Chondrocyte (in vitro differentiated cells): Measurements from ENCODE around the gene ATAD5. TPM values are rescaled to one million over a fixed set of nuclear protein-coding genes. Genes with fewer than 3 reads are reported as not detected.
"Not testable (repeated sequence)": the region's sequence is repeated elsewhere in the genome, so short reads cannot be mapped to it uniquely, and the experiment has no call there.

Experiments
- DNase-seq: peaks from one replicate; pipeline ENCODE4 v3.0.0; 2021; ENCODE audit warnings: mixed read lengths, low spot score
- H3K27ac Mint-ChIP-seq: one replicate; pipeline ENCODE4 v1.8.0; 2021; ENCODE audit warnings: mild to moderate bottlenecking, moderate library complexity, mixed read lengths; ENCODE audit not compliant: unreplicated experiment
- H3K27me3 Mint-ChIP-seq: 2 replicates; pipeline ENCODE4 v1.8.0; 2021; ENCODE audit warnings: low read depth, mixed read lengths
- H3K36me3 Mint-ChIP-seq: 2 replicates; pipeline ENCODE4 v1.8.0; 2021; ENCODE audit warnings: low read depth, mixed read lengths
- H3K4me1 Mint-ChIP-seq: 2 replicates; pipeline ENCODE4 v1.8.0; 2021; ENCODE audit warnings: low read depth, mild to moderate bottlenecking, mixed read lengths
- H3K4me3 Mint-ChIP-seq: one replicate; pipeline ENCODE4 v1.8.0; 2021; ENCODE audit warnings: mild to moderate bottlenecking, moderate library complexity, mixed read lengths; ENCODE audit not compliant: unreplicated experiment
- H3K9me3 Mint-ChIP-seq: 2 replicates; pipeline ENCODE4 v1.8.0; 2021; ENCODE audit warnings: low read depth, mixed read lengths
- CTCF ChIP-seq: fragments of 200-600 bp; sonication (generic); IDR thresholded peaks from 2 replicates; pipeline ENCODE4 v1.5.0; 2021; ENCODE audit warnings: antibody characterized with exemption, mild to moderate bottlenecking, moderate library complexity
- total RNA-seq: library from RNA; stranded (reverse); gene quantifications from 3 replicates; pipeline ENCODE4 v1.2.1, GENCODE V29; 2021

ATAD5 gene
- total RNA-seq, 1 donor from 2014 or later: 1.4 TPM

- Mint-ChIP-seq H3K27me3 (peaks cover 7% of the 10 kb centered on the region), H3K27ac (no peak overlapping the region), H3K4me1 (no peaks in the 10 kb centered on the region), H3K9me3 (no peaks in the 10 kb centered on the region), H3K36me3 (no peaks in the 10 kb centered on the region), H3K4me3 (no peak overlapping the region)
- no peak for DNase-seq
- TF ChIP-seq CTCF: no peak
These were observed 96.8 kb downstream of the ATAD5 start for GRCh38 chr17:30928584-30928983.

- Mint-ChIP-seq H3K9me3 (no peaks in the 10 kb centered on the region), H3K4me1 (no peaks in the 10 kb centered on the region), H3K27me3 (peaks cover 6% of the 10 kb centered on the region), H3K27ac (no peak overlapping the region), H3K4me3 (no peak overlapping the region), H3K36me3 (no peaks in the 10 kb centered on the region)
- no peak for TF ChIP-seq CTCF
- DNase-seq: peak; percentile 37
These were observed 97.4 kb downstream of the ATAD5 start for GRCh38 chr17:30929081-30929633.

- H3K4me3 Mint-ChIP-seq, H3K9me3 Mint-ChIP-seq, H3K27ac Mint-ChIP-seq, H3K36me3 Mint-ChIP-seq, H3K27me3 Mint-ChIP-seq, H3K4me1 Mint-ChIP-seq: not testable (repeated sequence)
- peak; percentile 19 for DNase-seq
These were observed 98.1 kb downstream of the ATAD5 start for GRCh38 chr17:30929861-30930260.

- Mint-ChIP-seq H3K36me3 (no peaks in the 10 kb centered on the region), H3K4me3 (no peak overlapping the region), H3K9me3 (no peaks in the 10 kb centered on the region), H3K27ac (no peak overlapping the region), H3K4me1 (no peaks in the 10 kb centered on the region), H3K27me3 (peaks cover under 1% of the 10 kb centered on the region)
- DNase-seq: peak; percentile 11
- TF ChIP-seq CTCF: no peak
These were observed 98.7 kb downstream of the ATAD5 start for GRCh38 chr17:30930495-30930894.

- not testable (repeated sequence) for H3K36me3 Mint-ChIP-seq, H3K27ac Mint-ChIP-seq, H3K27me3 Mint-ChIP-seq, H3K4me1 Mint-ChIP-seq, H3K9me3 Mint-ChIP-seq, H3K4me3 Mint-ChIP-seq
- DNase-seq: peak; percentile 5
These were observed 99.8 kb downstream of the ATAD5 start for GRCh38 chr17:30931582-30931981.

GRCh38 chr17:30933966-30934365 lies 102.2 kb downstream of the ATAD5 start:
- Mint-ChIP-seq H3K4me3 (no peak overlapping the region), H3K27me3 (no peaks in the 10 kb centered on the region), H3K9me3 (no peaks in the 10 kb centered on the region), H3K36me3 (no peaks in the 10 kb centered on the region), H3K27ac (no peak overlapping the region), H3K4me1 (no peaks in the 10 kb centered on the region)
- no peak for TF ChIP-seq CTCF
- DNase-seq: no peak
